ENCODE measurements around the gene FGF8. TPM values are rescaled to one million over a fixed set of nuclear protein-coding genes. Genes with fewer than 3 reads are reported as not detected.

FGF8 gene
- total and polyA plus RNA-seq, 9 of the 15 experiments (the other 6 are each of a cell fraction or from before 2014, with no cell fraction given): 0.13 to 0.82 (median 0.37) TPM; not detected in 5

- TF ChIP-seq CEBPZ (IDR thresholded peaks at IDR 0.05; ENCODE audit: borderline replicate concordance, low read depth, low read length): no peak
- TF ChIP-seq ZNF253 (CRISPR knock-in tag; conservative IDR thresholded peaks at IDR 0.05): no peak
- TF ChIP-seq ZHX1 (conservative IDR thresholded peaks at IDR 0.05; ENCODE audit: low read length): no peak
- TF ChIP-seq PRDM10 (IDR thresholded peaks at IDR 0.05; ENCODE audit: partially characterized antibody): peak; percentile 100
- TF ChIP-seq CREM (IDR thresholded peaks at IDR 0.05; ENCODE audit: low read depth): peak; percentile 71; the same call in 1 of the 2 replicates
- TF ChIP-seq ZNF518B (CRISPR knock-in tag; IDR thresholded peaks at IDR 0.05): no peak
- peak; percentile 92 for TF ChIP-seq POLR2H (tag; IDR thresholded peaks at IDR 0.05; ENCODE audit: low read depth)
- no peak for TF ChIP-seq TCF7 (IDR thresholded peaks at IDR 0.05; ENCODE audit: borderline replicate concordance)
- no peak for TF ChIP-seq RBM17 (IDR thresholded peaks at IDR 0.05; ENCODE audit: borderline replicate concordance, low read depth, low read length)
- TF ChIP-seq CHCHD3 (CRISPR knock-in tag; IDR thresholded peaks at IDR 0.05): peak; percentile 17; the same call in 1 of the 2 replicates
- no peak for TF ChIP-seq TCF3 (CRISPR knock-in tag; IDR thresholded peaks at IDR 0.05)
- no peak for TF ChIP-seq FUS (optimal IDR thresholded peaks at IDR 0.05; ENCODE audit: low read depth, low read length)
- no peak; the same call in 1 of the 2 replicates for TF ChIP-seq GABPB1 (CRISPR knock-in tag; IDR thresholded peaks at IDR 0.05)
- TF ChIP-seq DNMT1 (IDR thresholded peaks at IDR 0.05): no peak
Observed at GRCh38 chr10:101818119-101818871, 42.4 kb upstream of the FGF8 start, which contains the start of gene OGA (continued).

All from K562 (cell line).